ENCODE data around the gene DCP1B. TPM values are rescaled to one million over a fixed set of nuclear protein-coding genes. Genes with fewer than 3 reads are reported as not detected.
A peak's percentile ranks its signal among the peaks of the same experiment; 100 is the strongest.

Gene DCP1B
- total and polyA plus RNA-seq, 2 donors (not counting 1 experiment from before 2014, with no cell fraction given): 12.3 to 18.0 TPM

- intact Hi-C loops (cut with micrococcal nuclease): no loop called here
- WGBS (ENCODE audit: insufficient coverage): 100% methylated on average over 6 of the region's 9 CpGs
- Mint-ChIP-seq H3K4me1 (peaks cover 57% of the 10 kb centered on the region), H3K27me3 (no peaks in the 10 kb centered on the region), H3K9me3 (ENCODE audit: insufficient read depth) (no peaks in the 10 kb centered on the region), H3K4me3 (peak overlapping the region; percentile 71), H3K27ac (no peak overlapping the region)
- H3K27me3 ChIP-seq (replicated peaks in 1 of 4; ENCODE audit: control extremely low read depth in 1 of 4, control insufficient read depth in 3 of 4, insufficient read depth in 4 of 4, low read length in 3 of 4): no peaks in the 10 kb centered on the region
- no peaks in the 10 kb centered on the region for H4K20me1 ChIP-seq (ENCODE audit: control insufficient read depth, insufficient read depth, low read length, poor library complexity, severe bottlenecking)
- H3K27ac ChIP-seq (ENCODE audit: low read length in 2 of 2): no peak overlapping the region
- no peaks in the 10 kb centered on the region for H3K36me3 ChIP-seq (replicated peaks in 1 of 2; ENCODE audit: control extremely low read depth in 1 of 2, control insufficient read depth in 1 of 2, extremely low read depth in 1 of 2, insufficient read depth in 2 of 2, low read length in 1 of 2)
- no peak overlapping the region for H3K9ac ChIP-seq (ENCODE audit: low read length)
- H3K9me3 ChIP-seq (ENCODE audit: control extremely low read depth in 1 of 3, control insufficient read depth in 2 of 3, insufficient read depth in 1 of 3, low read length in 2 of 3): no peaks in the 10 kb centered on the region
- no peaks in the 10 kb centered on the region for H3K79me2 ChIP-seq (ENCODE audit: control insufficient read depth, insufficient read depth, low read length)
- H2AFZ ChIP-seq (ENCODE audit: insufficient read depth, low read depth, low read length, poor library complexity, severe bottlenecking): no peak overlapping the region
- H3K4me3 ChIP-seq (ENCODE audit: control extremely low read depth in 1 of 5, extremely low read depth in 1 of 5, insufficient read depth in 1 of 5, low read depth in 2 of 5, low read length in 4 of 5): no peak overlapping the region
- TF ChIP-seq CTCF (IDR thresholded peaks at IDR 0.05) (no peak), EZH2 (IDR thresholded peaks at IDR 0.05; ENCODE audit: borderline replicate concordance, insufficient read depth, low read depth, low read length, poor library complexity, severe bottlenecking) (no peak)
- ChIA-PET CTCF (interaction anchor here (1.0 to 1.8 kb wide), 3 partner anchors 140 to 297 kb away, joined by 3 to 5 read pairs (median 3); no protein-coding TSS in a partner anchor), POLR2A (interaction anchor here (1.2 kb wide), 1 partner anchor 14 kb away, joined by 3 read pairs; no protein-coding TSS in a partner anchor)
- no peak overlapping the region for H3K4me2 ChIP-seq (replicated peaks; ENCODE audit: low read depth, low read length, poor library complexity, severe bottlenecking)
- ATAC-seq (ENCODE audit: low read depth) (no peak), DNase-seq (no peak)
- peaks cover 49 to 52% of the 10 kb centered on the region in 2 donors for H3K4me1 ChIP-seq (ENCODE audit: control insufficient read depth in 2 of 2, insufficient read depth in 2 of 2, low read length in 2 of 2)
These were observed 72.6 kb downstream of the DCP1B start for GRCh38 chr12:1931642-1932041.

GRCh38 chr12:1930803-1931597, 73.3 kb downstream of the DCP1B start:
- no peak for TF ChIP-seq CTCF (IDR thresholded peaks at IDR 0.05)
- no peak for TF ChIP-seq EZH2 (IDR thresholded peaks at IDR 0.05; ENCODE audit: borderline replicate concordance, insufficient read depth, low read depth, low read length, poor library complexity, severe bottlenecking)
- no peaks in the 10 kb centered on the region for H3K79me2 ChIP-seq (ENCODE audit: control insufficient read depth, insufficient read depth, low read length)
- no peaks in the 10 kb centered on the region for H3K9me3 ChIP-seq (ENCODE audit: control extremely low read depth in 1 of 3, control insufficient read depth in 2 of 3, insufficient read depth in 1 of 3, low read length in 2 of 3)
- peaks cover 63% of the 10 kb centered on the region for H3K4me1 Mint-ChIP-seq
- H3K9ac ChIP-seq (ENCODE audit: low read length): no peak overlapping the region
- H3K27ac Mint-ChIP-seq: no peak overlapping the region
- peak overlapping the region; percentile 43 for H3K4me2 ChIP-seq (replicated peaks; ENCODE audit: low read depth, low read length, poor library complexity, severe bottlenecking)
- no peaks in the 10 kb centered on the region for H3K27me3 ChIP-seq (replicated peaks in 1 of 4; ENCODE audit: control extremely low read depth in 1 of 4, control insufficient read depth in 3 of 4, insufficient read depth in 4 of 4, low read length in 3 of 4)
- H3K4me3 ChIP-seq (ENCODE audit: control extremely low read depth in 1 of 5, extremely low read depth in 1 of 5, insufficient read depth in 1 of 5, low read depth in 2 of 5, low read length in 4 of 5): no peak overlapping the region
- ATAC-seq (ENCODE audit: low read depth): no peak
- no peaks in the 10 kb centered on the region for H3K36me3 ChIP-seq (replicated peaks in 1 of 2; ENCODE audit: control extremely low read depth in 1 of 2, control insufficient read depth in 1 of 2, extremely low read depth in 1 of 2, insufficient read depth in 2 of 2, low read length in 1 of 2)
- H3K27ac ChIP-seq (ENCODE audit: low read length in 2 of 2): peak overlapping the region in 1 of 2 donors; percentile 20
- no peaks in the 10 kb centered on the region for H3K27me3 Mint-ChIP-seq
- no peaks in the 10 kb centered on the region for H3K9me3 Mint-ChIP-seq (ENCODE audit: insufficient read depth)
- H3K4me3 Mint-ChIP-seq: no peak overlapping the region
- intact Hi-C loops (cut with micrococcal nuclease): no loop called here
- POLR2A ChIA-PET: interaction anchor here (1.2 kb wide), 1 partner anchor 13 kb away, joined by 3 read pairs; no protein-coding TSS in a partner anchor
- H4K20me1 ChIP-seq (ENCODE audit: control insufficient read depth, insufficient read depth, low read length, poor library complexity, severe bottlenecking): no peaks in the 10 kb centered on the region
- CTCF ChIA-PET: interaction anchor here (1.0 to 1.8 kb wide), 3 partner anchors 9 to 296 kb away, joined by 3 to 8 read pairs (median 5); no protein-coding TSS in a partner anchor
- no peak for DNase-seq
- 89% methylated on average over 27 of the region's 27 CpGs for WGBS (ENCODE audit: insufficient coverage)
- peak overlapping the region; percentile 26 for H2AFZ ChIP-seq (ENCODE audit: insufficient read depth, low read depth, low read length, poor library complexity, severe bottlenecking)
- H3K4me1 ChIP-seq (ENCODE audit: control insufficient read depth in 2 of 2, insufficient read depth in 2 of 2, low read length in 2 of 2): peaks cover 49 to 58% of the 10 kb centered on the region in 2 donors
